Endothelial cell of umbilical vein (primary cell): ENCODE results near the gene RALGPS2. TPM values are rescaled to one million over a fixed set of nuclear protein-coding genes. Genes with fewer than 3 reads are reported as not detected.

Experiments
- BruUV-seq: library from RNA; stranded (reverse); fragments of 400-500 nt; replicated peaks from 2 replicates; lab custom pipeline; 2021; lab: Mats Ljungman, UMichigan
- CTCF ChIA-PET: fragments of 300-600, 350-600 bp; sonication (Branson Sonifier 250); formaldehyde crosslinking; loops from one replicate; lab custom pipeline; 2021; ENCODE audit warnings: antibody characterized with exemption, inconsistent platforms; lab: Charles Lee
- POLR2A ChIA-PET: fragments of 300-600, 350-600 bp; sonication (Branson Sonifier 250); formaldehyde crosslinking; loops from one replicate; lab custom pipeline; 2021; ENCODE audit warnings: antibody characterized with exemption, inconsistent platforms; lab: Charles Lee
- DNase-seq: peaks from one replicate; pipeline ENCODE4 v3.0.0-alpha.2; 2011; ENCODE audit warnings: low read depth, low spot score
- FAIRE-seq: peaks from 2 replicates; lab custom pipeline; 2011; peaks lifted over from hg19 to GRCh38; lab: Jason Lieb, UNC
- H2AFZ ChIP-seq: 2 replicates; pipeline ENCODE4 v1.6.0; 2012; ENCODE audit warnings: low read depth, low read length, control low read depth, inconsistent platforms
- H3K27ac ChIP-seq: 2 replicates; pipeline ENCODE4 v1.5.1; 2011; ENCODE audit warnings: low read depth, mild to moderate bottlenecking, control low read depth, low read length, moderate library complexity; ENCODE audit not compliant: insufficient read depth
- H3K27me3 ChIP-seq, 2 experiments: 2 replicates each; pipeline versions ENCODE4 v1.6.0 to v1.6.1; 2011; ENCODE audit warnings: low read length in 2 of 2, mixed read lengths in 1 of 2; ENCODE audit not compliant: control insufficient read depth in 2 of 2, insufficient read depth in 2 of 2
- H3K36me3 ChIP-seq, 2 experiments: 2 replicates in 1 of 2; 3 replicates in 1 of 2; pipeline ENCODE4 v1.5.1; 2011; ENCODE audit warnings: low read length in 2 of 2, mild to moderate bottlenecking in 1 of 2, moderate library complexity in 1 of 2; ENCODE audit not compliant: control insufficient read depth in 2 of 2, insufficient read depth in 2 of 2; ENCODE audit errors: extremely low read depth in 1 of 2
- H3K4me1 ChIP-seq: 3 replicates; pipeline ENCODE4 v1.5.1; 2011; ENCODE audit warnings: mild to moderate bottlenecking, low read length; ENCODE audit not compliant: control insufficient read depth, insufficient read depth; ENCODE audit errors: extremely low read depth
- H3K4me2 ChIP-seq: 2 replicates; pipeline ENCODE4 v1.6.1; 2011; ENCODE audit warnings: low read length, control low read depth, mixed read lengths; ENCODE audit not compliant: insufficient read depth
- H3K4me3 ChIP-seq, 3 experiments: fragments of 200-600 bp in 1 of 3; sonication (generic), shearing (Covaris generic) in 1 of 3; replicated peaks in 1 of 3; 2 replicates each; pipeline ENCODE4 v1.5.1; 2011 to 2016; ENCODE audit warnings: control low read depth in 3 of 3, low read length in 3 of 3, mild to moderate bottlenecking in 2 of 3, inconsistent platforms in 1 of 3, low read depth in 1 of 3, moderate library complexity in 1 of 3; ENCODE audit not compliant: insufficient read depth in 1 of 3
- H3K79me2 ChIP-seq: 2 replicates; pipeline ENCODE4 v1.6.0; 2012; ENCODE audit warnings: low read length, inconsistent platforms; ENCODE audit not compliant: control insufficient read depth, insufficient read depth
- H3K9ac ChIP-seq: replicated peaks from 2 replicates; pipeline ENCODE3; 2011; ENCODE audit warnings: low read length, control low read depth; ENCODE audit not compliant: insufficient read depth; ENCODE audit errors: extremely low read depth
- H3K9me1 ChIP-seq: replicated peaks from 3 replicates; pipeline ENCODE4 v1.6.0; 2011; ENCODE audit warnings: mild to moderate bottlenecking, low read length; ENCODE audit not compliant: control insufficient read depth, insufficient read depth; ENCODE audit errors: extremely low read depth
- H3K9me3 ChIP-seq: replicated peaks from 2 replicates; pipeline ENCODE4 v1.5.1; 2012; ENCODE audit warnings: low read length, inconsistent platforms; ENCODE audit not compliant: control insufficient read depth, insufficient read depth
- H4K20me1 ChIP-seq: replicated peaks from 2 replicates; pipeline ENCODE3; 2011; ENCODE audit warnings: mild to moderate bottlenecking, low read length; ENCODE audit not compliant: control insufficient read depth, insufficient read depth; ENCODE audit errors: extremely low read depth
- CTCF ChIP-seq, 2 donors: IDR thresholded peaks; 1 replicate in 1 of 2; 2 replicates in 1 of 2; pipeline ENCODE4 v1.5.1; 2011; ENCODE audit warnings: low read length in 2 of 2, mild to moderate bottlenecking in 2 of 2, moderate library complexity in 2 of 2, control low read depth in 1 of 2, inconsistent platforms in 1 of 2, low read depth in 1 of 2; ENCODE audit not compliant: insufficient read depth in 1 of 2; ENCODE audit errors: extremely low read depth in 1 of 2
- EZH2 ChIP-seq: IDR thresholded peaks from 2 replicates; pipeline ENCODE4 v1.6.1; 2012; ENCODE audit warnings: borderline replicate concordance, low read depth, mild to moderate bottlenecking, moderate library complexity, low read length, inconsistent platforms; ENCODE audit not compliant: severe bottlenecking
- FOS ChIP-seq: IDR thresholded peaks from 2 replicates; pipeline ENCODE4 v1.6.1; 2011; ENCODE audit warnings: mild to moderate bottlenecking, low read length, moderate library complexity, borderline replicate concordance; ENCODE audit not compliant: insufficient read depth
- GATA2 ChIP-seq: IDR thresholded peaks from 2 replicates; pipeline ENCODE4 v1.7.0; 2011; ENCODE audit warnings: low read depth, mild to moderate bottlenecking, moderate library complexity, mixed read lengths, low read length; ENCODE audit not compliant: insufficient read length, insufficient read depth
- JUN ChIP-seq: IDR thresholded peaks from 2 replicates; pipeline ENCODE4 v1.6.1; 2011; ENCODE audit warnings: borderline replicate concordance, low read depth; ENCODE audit not compliant: insufficient read length, insufficient read depth
- MAX ChIP-seq: IDR thresholded peaks from 2 replicates; pipeline ENCODE4 v1.6.1; 2011; ENCODE audit not compliant: insufficient read depth, insufficient read length
- MYC ChIP-seq: IDR thresholded peaks from one replicate; pipeline ENCODE4 v1.6.1; 2011; ENCODE audit warnings: mild to moderate bottlenecking, low read depth, low read length
- POLR2A ChIP-seq: IDR thresholded peaks from 2 replicates; pipeline ENCODE4 v1.6.1; 2012; ENCODE audit warnings: low read depth, mild to moderate bottlenecking, control low read depth, low read length
- POLR2AphosphoS5 ChIP-seq: IDR thresholded peaks from 2 replicates; pipeline ENCODE4 v1.6.1; 2012; ENCODE audit warnings: low read depth, mild to moderate bottlenecking, control low read depth, low read length, moderate library complexity; ENCODE audit not compliant: insufficient read depth
- dilution Hi-C: fragments of 300-500 bp; cut with MboI; formaldehyde crosslinking; loops from one replicate; pipeline ENCODE4 v1.15.0; 2019; ENCODE audit warnings: low sequenced_read_pairs; ENCODE audit not compliant: extremely low pct_ligation_motif_present
- intact Hi-C: fragments of 100-400 bp; cut with micrococcal nuclease; formaldehyde crosslinking; loops from one replicate; pipeline ENCODE4 v1.10.0; 2022
- polyA plus RNA-seq, 4 experiments: library from polyadenylated mRNA; depleted of rRNA in 3 of 4; stranded (reverse) in 3 of 4; unstranded in 1 of 4; fragments of >200 nt; gene quantifications; 2 replicates each; pipeline versions ENCODE4 v1.2.1 to v1.2.3, GENCODE V29; 2011 to 2012; ENCODE audit warnings: missing spikeins in 1 of 4
- total RNA-seq: library from RNA; stranded (reverse); gene quantifications from 2 replicates; pipeline ENCODE4 v1.2.3, GENCODE V29; 2021

RALGPS2 gene
- total and polyA plus RNA-seq, 2 donors (not counting 3 experiments of a cell fraction or from before 2014, with no cell fraction given): 4.6 to 27.7 TPM

- Histone ChIP-seq H3K4me1 (no peaks in the 10 kb centered on the region), H3K27me3 (peaks cover 0 to 4% of the 10 kb centered on the region in 2 experiments), H3K79me2 (no peaks in the 10 kb centered on the region), H3K4me2 (no peak overlapping the region), H3K9ac (no peak overlapping the region), H3K9me1 (no peaks in the 10 kb centered on the region), H3K4me3 (no peak overlapping the region), H4K20me1 (no peaks in the 10 kb centered on the region), H3K36me3 (no peaks in the 10 kb centered on the region), H2AFZ (no peak overlapping the region), H3K9me3 (no peaks in the 10 kb centered on the region), H3K27ac (no peak overlapping the region)
- FAIRE-seq (no peak), DNase-seq (no peak)
- dilution Hi-C loops: no loop called here
- no TSS peak for BruUV-seq
- ChIA-PET CTCF (no interaction called here), POLR2A (no interaction called here)
- intact Hi-C loops: no loop called here
- TF ChIP-seq POLR2A (no peak), MYC (no peak), CTCF (IDR thresholded peaks at IDR 0.05; ENCODE audit: extremely low read depth in 1 of 2, insufficient read depth in 1 of 2, low read depth in 1 of 2, low read length in 2 of 2) (no peak), MAX (no peak), FOS (no peak), EZH2 (no peak), JUN (no peak), GATA2 (no peak), POLR2AphosphoS5 (no peak)
These were observed 229.3 kb downstream of the RALGPS2 start for GRCh38 chr1:178954325-178954690.
